Measurements from ENCODE around the gene RABL6. TPM values are rescaled to one million over a fixed set of nuclear protein-coding genes. Genes with fewer than 3 reads are reported as not detected.
"Not testable (repeated sequence)": the region's sequence is repeated elsewhere in the genome, so short reads cannot be mapped to it uniquely, and the experiment has no call there.

The RABL6 gene
- total RNA-seq, 6 experiments from 2014 or later = 77.8 to 87.7 (median 84.0) TPM

DNA sequence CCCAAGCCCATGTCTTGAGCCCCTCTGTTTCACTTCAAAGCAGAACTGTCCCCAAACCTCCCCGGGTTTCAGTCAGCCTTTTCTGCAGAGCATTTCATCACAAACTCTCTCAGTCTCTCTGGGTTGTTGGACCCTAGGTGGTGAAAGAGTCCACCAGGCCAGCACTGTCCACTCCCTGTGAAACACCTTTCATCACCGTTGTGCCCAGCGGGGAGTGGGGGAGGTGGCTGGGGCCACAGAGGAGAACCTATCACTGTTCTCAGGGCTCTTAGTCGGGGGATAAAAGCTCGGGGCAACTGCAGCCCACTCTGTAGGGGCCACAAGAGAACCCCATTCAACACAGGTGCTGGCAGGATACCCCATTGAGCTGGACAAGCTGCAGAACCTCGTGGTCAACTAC lies 5.4 kb upstream of the RABL6 start:
- H3K9me3 Mint-ChIP-seq = no peaks in the 10 kb centered on the region
- no peaks in the 10 kb centered on the region for H3K36me3 Mint-ChIP-seq (ENCODE audit: low read depth)
- H3K27ac Mint-ChIP-seq = no peak overlapping the region
- H3K27me3 Mint-ChIP-seq (ENCODE audit: insufficient read depth) = peaks cover 29% of the 10 kb centered on the region
- TF ChIP-seq CTCF (IDR thresholded peaks at IDR 0.05) = no peak
- peaks cover 16% of the 10 kb centered on the region for H3K4me1 Mint-ChIP-seq (ENCODE audit: low read depth)
- DNase-seq = no peak
- H3K4me3 Mint-ChIP-seq = no peak overlapping the region

GRCh38 chr9:136803009-136803550 lies 4.7 kb upstream of the RABL6 start:
- not testable (repeated sequence) for H3K4me3 Mint-ChIP-seq
- H3K27me3 Mint-ChIP-seq (ENCODE audit: insufficient read depth) = peaks cover 26% of the 10 kb centered on the region
- H3K4me1 Mint-ChIP-seq (ENCODE audit: low read depth) = peaks cover 16% of the 10 kb centered on the region

GRCh38 chr9:136803551-136804508 lies 3.9 kb upstream of the RABL6 start:
- TF ChIP-seq CTCF (IDR thresholded peaks at IDR 0.05) = no peak
- Mint-ChIP-seq H3K27ac (no peak overlapping the region), H3K27me3 (ENCODE audit: insufficient read depth) (peaks cover 20% of the 10 kb centered on the region), H3K4me1 (ENCODE audit: low read depth) (peaks cover 18% of the 10 kb centered on the region), H3K4me3 (no peak overlapping the region), H3K36me3 (ENCODE audit: low read depth) (no peaks in the 10 kb centered on the region), H3K9me3 (no peaks in the 10 kb centered on the region)
- no peak for DNase-seq

More at GRCh38 chr9:136803009-136803550, 4.7 kb upstream of the RABL6 start:
- H3K9me3 Mint-ChIP-seq; H3K27ac Mint-ChIP-seq; DNase-seq; H3K36me3 Mint-ChIP-seq (ENCODE audit: low read depth): not testable (repeated sequence)

- H3K27ac Mint-ChIP-seq = no peak overlapping the region
- H3K9me3 Mint-ChIP-seq = no peaks in the 10 kb centered on the region
- H3K36me3 Mint-ChIP-seq (ENCODE audit: low read depth) = peaks cover 6% of the 10 kb centered on the region; the same call in 1 of the 2 replicates
- no peak for DNase-seq
- H3K27me3 Mint-ChIP-seq (ENCODE audit: insufficient read depth) = peaks cover 14% of the 10 kb centered on the region
- H3K4me3 Mint-ChIP-seq = no peak overlapping the region
- H3K4me1 Mint-ChIP-seq (ENCODE audit: low read depth) = peaks cover 27% of the 10 kb centered on the region
- no peak for TF ChIP-seq CTCF (IDR thresholded peaks at IDR 0.05)
Measured at GRCh38 chr9:136804509-136805206, 3.1 kb upstream of the RABL6 start.

DNA sequence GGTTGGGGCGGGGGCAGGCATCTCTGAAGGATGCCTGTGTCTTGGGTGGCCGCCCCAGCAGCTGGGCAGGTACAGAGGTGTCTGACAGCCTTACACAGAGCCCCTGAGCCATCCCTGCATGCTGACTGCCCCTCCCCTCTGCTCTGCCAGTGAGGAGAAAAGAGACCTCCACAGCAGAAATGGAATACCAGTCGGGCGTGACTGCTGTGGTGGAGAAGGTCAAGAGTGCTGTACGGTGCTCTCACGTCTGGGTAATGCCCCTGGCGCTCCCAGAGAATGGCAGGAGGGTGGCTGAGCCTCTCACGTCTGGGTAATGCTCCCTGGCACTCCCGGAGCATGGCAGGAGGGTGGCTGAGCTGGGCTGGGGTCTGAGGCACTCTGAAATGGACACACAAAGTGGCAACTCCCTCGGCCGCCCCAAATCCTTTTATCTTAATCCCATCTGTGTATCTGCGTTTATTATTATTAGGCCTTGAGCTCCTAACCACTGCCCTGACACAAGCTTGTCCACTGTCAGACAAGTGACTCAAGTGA lies 2.5 kb upstream of the RABL6 start:
- H3K9me3 Mint-ChIP-seq = no peaks in the 10 kb centered on the region
- peaks cover 31% of the 10 kb centered on the region for H3K4me1 Mint-ChIP-seq (ENCODE audit: low read depth)
- peaks cover 12% of the 10 kb centered on the region; the same call in 1 of the 2 replicates for H3K36me3 Mint-ChIP-seq (ENCODE audit: low read depth)
- no peak for DNase-seq
- H3K4me3 Mint-ChIP-seq = no peak overlapping the region
- H3K27me3 Mint-ChIP-seq (ENCODE audit: insufficient read depth) = peaks cover 13% of the 10 kb centered on the region
- no peak for TF ChIP-seq CTCF (IDR thresholded peaks at IDR 0.05)
- no peak overlapping the region for H3K27ac Mint-ChIP-seq
